Breast epithelium (tissue), 3 donors: ENCODE results near the gene PXN.
A peak's percentile ranks its signal among the peaks of the same experiment; 100 is the strongest.

Experiments used
- CTCF ChIP-seq, 3 donors: fragments of 450-650 bp; IDR thresholded peaks; one replicate each; pipeline ENCODE4 v1.5.1; 2016 to 2017; ENCODE audit warnings: antibody characterized with exemption in 3 of 3, mild to moderate bottlenecking in 3 of 3, moderate library complexity in 3 of 3
- POLR2A ChIP-seq: fragments of 450-650 bp; IDR thresholded peaks from one replicate; pipeline ENCODE4 v1.6.1; 2016; ENCODE audit warnings: antibody characterized with exemption, mild to moderate bottlenecking, moderate library complexity

DNA sequence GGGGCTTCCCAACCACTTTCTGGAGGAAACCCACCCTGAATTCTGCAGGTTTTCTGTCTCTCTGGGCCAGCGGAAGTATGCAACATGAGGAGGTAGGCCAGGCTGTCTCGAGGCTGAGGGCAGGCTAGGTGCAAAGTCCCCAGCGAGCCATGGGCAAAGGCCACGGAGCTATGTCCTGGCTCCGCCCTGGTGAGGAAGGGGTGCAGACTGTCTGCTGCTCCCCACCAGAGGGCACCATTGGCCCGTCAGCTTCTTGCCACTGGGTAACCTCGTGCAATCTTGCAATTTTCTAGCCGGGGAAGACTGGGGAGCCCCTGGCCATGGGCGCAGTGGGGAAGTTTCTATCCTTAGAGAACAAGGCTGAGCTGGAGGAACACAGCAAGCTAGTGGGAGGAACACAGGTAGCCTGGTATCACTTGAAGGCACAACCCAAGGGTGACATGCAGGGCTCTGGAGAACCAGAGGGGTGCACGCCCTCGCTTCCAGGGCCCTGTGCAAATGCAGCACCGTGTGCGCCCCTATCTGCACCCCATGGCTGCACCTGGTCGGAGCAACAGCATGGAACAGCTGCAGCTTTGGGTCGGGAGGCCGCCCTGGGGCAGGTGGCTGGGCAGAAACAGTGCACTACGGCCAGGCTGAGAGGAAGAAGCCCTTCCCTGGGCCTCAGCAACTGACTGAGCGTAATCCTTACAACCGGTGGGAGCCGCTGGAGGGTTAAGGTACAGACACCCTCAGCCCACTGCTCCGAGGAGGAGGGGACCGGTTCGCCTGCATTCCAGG, 37.0 kb downstream of the PXN start:
- peak; percentile 81 to 98 (median 96) for TF ChIP-seq CTCF (IDR thresholded peaks at IDR 0.05)
- no peak for TF ChIP-seq POLR2A
